ENCODE data around the gene TBC1D16. TPM values are rescaled to one million over a fixed set of nuclear protein-coding genes. Genes with fewer than 3 reads are reported as not detected.

Gene TBC1D16
- total and polyA plus RNA-seq, 10 of the 15 experiments (the other 5 are each of a cell fraction or from before 2014, with no cell fraction given) = 0.01 to 0.13 (median 0.06) TPM; not detected in 3

DNA sequence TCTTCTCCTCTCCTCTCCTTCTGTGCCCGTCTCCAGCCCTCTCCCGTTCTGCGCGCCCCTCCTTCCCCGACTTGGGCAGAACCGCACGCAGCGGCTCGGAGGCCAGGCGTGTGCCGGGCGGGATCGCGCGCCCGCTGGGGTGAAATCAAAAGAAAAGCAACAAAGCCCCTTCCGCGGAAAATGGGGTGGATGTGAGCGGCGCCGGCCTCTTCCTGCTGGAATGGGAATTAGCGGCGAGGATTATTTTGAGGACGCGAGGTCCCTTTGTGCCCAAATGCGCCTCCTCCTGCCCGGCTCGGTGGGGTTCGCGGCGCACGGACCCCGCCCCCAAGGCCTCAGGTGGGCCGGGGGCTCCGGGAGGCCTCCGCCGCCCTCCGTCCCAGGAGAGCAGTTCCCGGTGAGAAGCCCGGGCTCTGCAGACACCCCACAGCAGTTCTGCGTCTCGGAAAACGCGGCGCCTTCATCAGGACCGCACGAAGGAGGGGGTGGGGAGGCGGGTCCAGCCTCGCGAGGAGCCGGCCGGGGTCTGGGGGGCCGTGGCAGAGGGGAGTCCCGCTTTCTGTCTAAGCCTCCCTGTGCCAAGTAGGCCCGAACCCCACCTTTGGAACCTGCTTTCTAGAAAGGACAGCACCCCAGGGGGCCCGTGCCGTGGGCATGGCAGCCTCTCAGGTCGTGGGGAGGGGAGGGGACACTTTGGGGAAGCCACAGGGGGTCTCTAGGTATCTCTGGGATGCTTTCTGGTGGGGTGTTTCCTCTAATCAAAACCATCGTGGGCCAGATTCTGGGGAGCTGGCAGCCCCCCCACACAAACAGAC lies 105.4 kb downstream of the TBC1D16 start:
- RAD21 ChIA-PET (ENCODE audit: unreplicated experiment) = interaction anchor here (1.1 to 2.0 kb wide), 3 partner anchors 9 to 122 kb away, joined by 3 to 6 read pairs (median 5); no protein-coding TSS in a partner anchor
- no peaks in the 10 kb centered on the region; the same call in 2 of the 3 replicates for H3K9me3 ChIP-seq (replicated peaks; ENCODE audit: control insufficient read depth, insufficient read depth, low read length)
- H3K9ac ChIP-seq (ENCODE audit: control insufficient read depth, insufficient read depth, low read length) = no peak overlapping the region
- WGBS (ENCODE audit: insufficient coverage, insufficient replicate concordance, low lambda C conversion rate, missing lambda C conversion rate) = under 1% methylated on average over 45 of the region's 59 CpGs
- FAIRE-seq (no peak), DNase-seq (ENCODE audit: low read depth, low spot score) (no peak), ATAC-seq (no peak)
- H3K27me3 ChIP-seq (replicated peaks in 1 of 2; ENCODE audit: control insufficient read depth in 2 of 2, insufficient read depth in 2 of 2, low read length in 1 of 2) = no peaks in the 10 kb centered on the region; a peak in 1 of 4 replicates
- in situ Hi-C loops (cut with MboI) = no loop called here
- no peaks in the 10 kb centered on the region for H4K20me1 ChIP-seq (ENCODE audit: control insufficient read depth, insufficient read depth)
- POLR2A ChIA-PET = interaction anchor here (1.1 kb wide), 1 partner anchor 9 kb away, joined by 3 read pairs; no protein-coding TSS in a partner anchor
- SMC1A ChIA-PET (ENCODE audit: uncharacterized antibody, unreplicated experiment) = interaction anchor here (0.5 to 1.3 kb wide), 4 partner anchors 9 to 141 kb away, joined by 3 to 4 read pairs (median 4); no protein-coding TSS in a partner anchor
- H3K4me3 ChIP-seq = no peak overlapping the region
- TF ChIP-seq IKZF1 (conservative IDR thresholded peaks at IDR 0.05) (peak; percentile 28; the same call in 1 of the 2 replicates), HDGF (IDR thresholded peaks at IDR 0.05) (no peak), WRNIP1 (IDR thresholded peaks at IDR 0.05; ENCODE audit: borderline replicate concordance, low read depth, low read length) (no peak), STAT3 (IDR thresholded peaks at IDR 0.05; ENCODE audit: low read depth, low read length) (no peak), DPF2 (IDR thresholded peaks at IDR 0.05) (no peak)
- H2AFZ ChIP-seq (ENCODE audit: control insufficient read depth, low read depth, low read length) = no peak overlapping the region
- H3K79me2 ChIP-seq (ENCODE audit: control insufficient read depth, insufficient read depth, low read length) = no peaks in the 10 kb centered on the region
- CTCF ChIA-PET = interaction anchor here (0.8 to 1.5 kb wide), 4 partner anchors 8 to 122 kb away, joined by 3 to 4 read pairs (median 3); no protein-coding TSS in a partner anchor
- no peaks in the 10 kb centered on the region for H3K36me3 ChIP-seq (ENCODE audit: control insufficient read depth in 2 of 2, insufficient read depth in 2 of 2, low read length in 1 of 2)
- no peak overlapping the region for H3K4me2 ChIP-seq (ENCODE audit: control insufficient read depth, insufficient read depth)
- BruUV-seq (replicated peaks) = no TSS peak
- H3K27ac ChIP-seq (ENCODE audit: control insufficient read depth, insufficient read depth) = no peak overlapping the region
- H3K4me1 ChIP-seq (ENCODE audit: control insufficient read depth, insufficient read depth, low read length) = peaks cover 7% of the 10 kb centered on the region
- intact Hi-C loops (cut with micrococcal nuclease; ENCODE audit: unreplicated experiment) = no loop called here

Measured in GM12878 (cell line).